Right atrium auricular region (tissue), 2 donors: ENCODE results near the gene COTL1. TPM values are rescaled to one million over a fixed set of nuclear protein-coding genes. Genes with fewer than 3 reads are reported as not detected.
A peak's percentile ranks its signal among the peaks of the same experiment; 100 is the strongest.

ENCODE experiments used
- DNase-seq: peaks from one replicate; pipeline ENCODE4 v3.0.0-alpha.2; 2019; ENCODE audit warnings: low spot score
- H3K27ac ChIP-seq, 2 donors: fragments of 200-600 bp; sonication (generic); 1 replicate in 1 of 2; 2 replicates in 1 of 2; pipeline ENCODE4 v1.5.1; 2016 to 2019
- H3K27me3 ChIP-seq, 2 donors: fragments of 200-600 bp; sonication (generic); one replicate each; pipeline versions ENCODE4 v1.5.1 to v1.6.0; 2017 to 2019
- H3K36me3 ChIP-seq: fragments of 200-600 bp; sonication (generic); one replicate; pipeline ENCODE4 v1.5.1; 2016
- H3K4me1 ChIP-seq, 2 donors: fragments of 200-600 bp; sonication (generic); one replicate each; pipeline versions ENCODE4 v1.5.1 to v1.6.0; 2017 to 2019
- H3K4me3 ChIP-seq, 2 donors: fragments of 200-600 bp; sonication (generic); 1 replicate in 1 of 2; 2 replicates in 1 of 2; pipeline ENCODE4 v1.5.1; 2017 to 2019; ENCODE audit warnings: mild to moderate bottlenecking in 1 of 2, moderate library complexity in 1 of 2
- H3K9me3 ChIP-seq, 2 donors: fragments of 200-600 bp; sonication (generic); one replicate each; pipeline ENCODE4 v1.5.1; 2019
- CTCF ChIP-seq, 2 donors: fragments of 200-600 bp; sonication (generic); IDR thresholded peaks; one replicate each; pipeline ENCODE4 v1.5.1; 2019; ENCODE audit warnings: antibody characterized with exemption in 2 of 2
- total RNA-seq, 2 donors: library from RNA; depleted of rRNA; stranded (reverse); fragments of >200 nt; gene quantifications; one replicate each; pipeline ENCODE4 v1.1.0, GENCODE V29; 2016

Gene COTL1
- total RNA-seq, 2 donors from 2014 or later, result 8.0 to 27.1 TPM

DNA sequence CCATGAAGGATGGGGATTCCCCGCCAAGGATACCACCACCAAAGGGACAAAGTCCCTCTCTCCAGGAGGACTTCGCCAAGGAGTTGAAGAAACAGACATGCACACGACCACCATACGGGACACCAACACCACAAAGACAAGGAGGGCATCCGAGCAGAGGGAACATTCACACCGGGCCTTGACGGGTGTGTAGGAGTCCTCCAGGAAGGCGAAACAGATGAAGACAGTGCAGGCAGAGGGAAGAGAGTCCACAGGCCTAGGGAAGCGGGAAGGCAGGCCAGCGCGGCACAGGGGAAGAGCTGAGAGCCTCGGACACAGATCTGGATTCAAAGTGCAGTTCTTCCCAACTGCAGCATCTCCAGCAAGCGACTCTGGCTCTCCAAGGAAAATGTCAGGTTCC, 10.8 kb downstream of the COTL1 start:
- H3K4me3 ChIP-seq, result no peak overlapping the region
- no peak for TF ChIP-seq CTCF (IDR thresholded peaks at IDR 0.05)
- H3K27me3 ChIP-seq, result no peaks in the 10 kb centered on the region
- no peak for DNase-seq
- H3K36me3 ChIP-seq, result no peaks in the 10 kb centered on the region
- no peaks in the 10 kb centered on the region for H3K9me3 ChIP-seq
- H3K27ac ChIP-seq, result no peak overlapping the region
- H3K4me1 ChIP-seq, result peaks cover 0 to 10% of the 10 kb centered on the region in 2 donors

- Histone ChIP-seq H3K4me1 (peaks cover 0 to 13% of the 10 kb centered on the region in 2 donors), H3K27ac (no peak overlapping the region), H3K27me3 (no peaks in the 10 kb centered on the region), H3K36me3 (no peaks in the 10 kb centered on the region), H3K9me3 (no peaks in the 10 kb centered on the region), H3K4me3 (no peak overlapping the region)
- no peak for TF ChIP-seq CTCF (IDR thresholded peaks at IDR 0.05)
- DNase-seq, result no peak
These were observed 11.6 kb downstream of the COTL1 start for GRCh38 chr16:84606081-84606875.

DNA sequence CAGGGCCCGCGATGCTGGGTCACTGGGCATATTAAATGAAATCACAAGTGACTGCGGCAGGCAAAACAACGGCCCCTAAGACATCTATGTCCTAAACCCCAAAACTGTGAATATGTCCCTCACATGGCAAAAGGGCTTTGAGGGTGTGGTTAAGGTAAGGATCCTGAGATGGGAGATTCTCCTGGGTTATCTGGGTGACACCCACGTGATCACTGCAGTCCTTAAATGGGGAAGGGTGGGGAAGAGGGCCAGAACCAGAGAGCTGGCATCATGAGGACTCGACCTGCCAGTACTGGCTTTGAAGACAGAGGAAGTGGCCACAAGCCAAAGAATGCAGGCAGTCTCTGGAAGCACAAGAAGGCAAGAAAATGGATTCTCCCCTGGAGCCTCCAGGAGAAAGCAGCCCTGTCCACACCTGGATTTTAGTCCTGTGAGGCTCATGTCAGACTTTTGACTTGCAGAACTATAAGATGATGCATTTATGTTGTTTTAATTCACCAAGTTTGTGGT, 12.5 kb downstream of the COTL1 start:
- no peak for TF ChIP-seq CTCF (IDR thresholded peaks at IDR 0.05)
- Histone ChIP-seq H3K27me3 (no peaks in the 10 kb centered on the region), H3K9me3 (no peaks in the 10 kb centered on the region), H3K36me3 (no peaks in the 10 kb centered on the region), H3K27ac (no peak overlapping the region), H3K4me3 (no peak overlapping the region), H3K4me1 (peaks cover 0 to 22% of the 10 kb centered on the region in 2 donors)
- DNase-seq, result no peak

DNA sequence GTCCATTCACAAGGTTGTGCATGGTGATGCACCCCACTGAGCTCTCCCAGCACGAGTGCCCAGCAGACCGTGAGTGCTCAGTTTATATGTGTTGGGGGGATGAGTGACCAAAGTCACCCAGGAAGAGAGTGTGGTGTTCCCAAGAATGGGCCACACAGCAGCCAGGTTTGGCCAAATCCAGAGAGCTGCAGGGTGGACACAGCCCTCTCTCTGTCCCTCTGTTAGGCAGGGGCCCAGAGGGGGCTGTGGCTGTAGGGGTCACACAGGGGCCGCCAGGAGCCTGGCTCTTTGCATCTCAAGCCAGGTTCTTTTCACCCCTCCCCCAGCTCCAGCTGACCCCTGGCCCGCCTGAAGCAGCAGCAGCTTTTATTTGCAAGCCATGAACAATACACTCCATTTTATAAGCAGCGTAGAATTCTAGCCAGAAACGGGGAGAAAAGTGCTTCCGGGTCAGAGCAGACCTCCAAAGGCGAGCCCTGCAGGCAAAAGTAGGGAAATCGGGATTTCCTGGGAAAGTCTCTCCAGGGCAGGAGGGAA, 13.3 kb downstream of the COTL1 start:
- Histone ChIP-seq H3K27ac (no peak overlapping the region), H3K4me1 (peaks cover 0 to 28% of the 10 kb centered on the region in 2 donors), H3K4me3 (no peak overlapping the region), H3K9me3 (no peaks in the 10 kb centered on the region), H3K27me3 (no peaks in the 10 kb centered on the region), H3K36me3 (no peaks in the 10 kb centered on the region)
- TF ChIP-seq CTCF (IDR thresholded peaks at IDR 0.05), result no peak
- no peak for DNase-seq

- H3K36me3 ChIP-seq, result no peaks in the 10 kb centered on the region
- no peaks in the 10 kb centered on the region for H3K9me3 ChIP-seq
- peaks cover 0 to 34% of the 10 kb centered on the region in 2 donors for H3K4me1 ChIP-seq
- peak overlapping the region in 1 of 2 donors; percentile 63 for H3K27ac ChIP-seq
- H3K27me3 ChIP-seq, result no peaks in the 10 kb centered on the region
- no peak overlapping the region for H3K4me3 ChIP-seq
- TF ChIP-seq CTCF (IDR thresholded peaks at IDR 0.05), result no peak
- DNase-seq, result no peak
These were observed 13.9 kb downstream of the COTL1 start for GRCh38 chr16:84603940-84604339.
